Activated CD4-positive, alpha-beta T cell treated with anti-CD3 and anti-CD28 coated beads, Interleukin-2, amount 50 U/mL, for 16 hours (primary cell): ENCODE measurements around the gene MAML3.

ENCODE experiments used
- DNase-seq: peaks from one replicate; pipeline ENCODE4 v3.0.0-alpha.2; 2020

The MAML3 gene

GRCh38 chr4:140096483-140096861 is 57.5 kb downstream of the MAML3 start:
- DNase-seq: no peak

- peak; percentile 92 for DNase-seq
These were observed 58.1 kb downstream of the MAML3 start for GRCh38 chr4:140095694-140096482.

GRCh38 chr4:140094438-140095420 is 59.3 kb downstream of the MAML3 start:
- DNase-seq: peak; percentile 40

- DNase-seq: no peak
These were observed 61.7 kb downstream of the MAML3 start for GRCh38 chr4:140092094-140092851.

- DNase-seq: peak; percentile 47
These were observed 62.7 kb downstream of the MAML3 start for GRCh38 chr4:140091305-140091704.

GRCh38 chr4:140090215-140090731 is 63.7 kb downstream of the MAML3 start:
- no peak for DNase-seq

- no peak for DNase-seq
These were observed 64.8 kb downstream of the MAML3 start for GRCh38 chr4:140089216-140089615.

GRCh38 chr4:140088323-140088967 is 65.5 kb downstream of the MAML3 start:
- DNase-seq: no peak

GRCh38 chr4:140085881-140086280 is 68.1 kb downstream of the MAML3 start:
- no peak for DNase-seq

GRCh38 chr4:140085062-140085622 is 68.8 kb downstream of the MAML3 start:
- DNase-seq: no peak

GRCh38 chr4:140084385-140084784 is 69.6 kb downstream of the MAML3 start:
- DNase-seq: no peak

GRCh38 chr4:140082391-140082755 is 71.6 kb downstream of the MAML3 start:
- DNase-seq: no peak

GRCh38 chr4:140081641-140082390 is 72.2 kb downstream of the MAML3 start:
- DNase-seq: no peak

GRCh38 chr4:140080883-140081282 is 73.1 kb downstream of the MAML3 start:
- DNase-seq: peak; percentile 21

GRCh38 chr4:140078366-140078765 is 75.6 kb downstream of the MAML3 start:
- no peak for DNase-seq

GRCh38 chr4:140076307-140076706 is 77.7 kb downstream of the MAML3 start:
- DNase-seq: peak; percentile 59

- DNase-seq: peak; percentile 80
These were observed 82.2 kb downstream of the MAML3 start for GRCh38 chr4:140071806-140072205.

- DNase-seq: no peak
These were observed 83.0 kb downstream of the MAML3 start for GRCh38 chr4:140070973-140071372.

- DNase-seq: peak; percentile 28
These were observed 83.6 kb downstream of the MAML3 start for GRCh38 chr4:140070366-140070765.

- no peak for DNase-seq
These were observed 84.9 kb downstream of the MAML3 start for GRCh38 chr4:140069066-140069465.

- no peak for DNase-seq
These were observed 85.7 kb downstream of the MAML3 start for GRCh38 chr4:140068271-140068670.
